Erythroblast (primary cell): ENCODE measurements around the gene TSPYL4.

Experiments
- GATA1 ChIP-seq: IDR thresholded peaks from 2 replicates; pipeline ENCODE4 v1.6.1; 2011; ENCODE audit warnings: low read depth, mild to moderate bottlenecking, control low read depth, low read length, moderate library complexity
- POLR2A ChIP-seq: IDR thresholded peaks from 2 replicates; pipeline ENCODE4 v1.6.1; 2011; ENCODE audit warnings: mild to moderate bottlenecking, low read length

DNA sequence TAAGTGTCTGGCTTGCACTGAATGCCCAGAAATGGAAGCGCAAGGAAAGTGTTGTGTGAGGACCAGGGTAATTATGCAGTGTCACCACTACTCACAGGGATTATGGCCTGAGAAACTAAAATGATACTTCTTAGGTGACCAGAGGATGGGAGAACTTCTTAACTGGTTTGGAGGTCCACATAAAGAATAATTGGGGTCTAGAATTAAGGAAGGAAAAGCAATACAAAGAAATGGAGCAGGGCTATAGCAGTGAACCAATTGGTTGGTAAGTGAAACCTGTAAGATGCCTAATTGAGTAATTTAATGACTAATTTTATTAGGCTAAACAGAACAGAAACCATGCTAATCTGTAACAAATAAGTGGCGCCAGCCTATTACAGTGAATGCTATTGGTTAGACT is 5.3 kb downstream of the TSPYL4 start:
- TF ChIP-seq POLR2A, result no peak
- TF ChIP-seq GATA1, result no peak
